C1 segment of cervical spinal cord (tissue), 14 donors: ENCODE data around the gene CRYBG2.
"Not testable (repeated sequence)": the region's sequence is repeated elsewhere in the genome, so short reads cannot be mapped to it uniquely, and the experiment has no call there.

Experiments
- DNase-seq, 14 donors: peaks; one replicate each; lab custom pipeline; 2025; lab: John Stamatoyannopoulos, UW

The CRYBG2 gene

GRCh38 chr1:26293911-26294463 lies 59.9 kb downstream of the CRYBG2 start:
- DNase-seq: no peak

- DNase-seq: not testable (repeated sequence)
Measured at GRCh38 chr1:26292735-26293134, 61.2 kb downstream of the CRYBG2 start.

- DNase-seq: no peak
Measured at GRCh38 chr1:26291939-26292338, 62.0 kb downstream of the CRYBG2 start.

- no peak for DNase-seq
Measured at GRCh38 chr1:26291433-26291832, 62.5 kb downstream of the CRYBG2 start.

- DNase-seq: no peak
Measured at GRCh38 chr1:26290882-26291261, 63.1 kb downstream of the CRYBG2 start.

GRCh38 chr1:26290122-26290881 lies 63.6 kb downstream of the CRYBG2 start:
- no peak for DNase-seq

GRCh38 chr1:26289158-26290059 lies 64.5 kb downstream of the CRYBG2 start:
- no peak for DNase-seq

- no peak for DNase-seq
Measured at GRCh38 chr1:26288311-26288941, 65.5 kb downstream of the CRYBG2 start.

- no peak for DNase-seq
Measured at GRCh38 chr1:26287811-26288210, 66.1 kb downstream of the CRYBG2 start.

GRCh38 chr1:26287033-26287711 lies 66.8 kb downstream of the CRYBG2 start:
- no peak for DNase-seq

- DNase-seq: no peak
Measured at GRCh38 chr1:26286064-26286416, 67.9 kb downstream of the CRYBG2 start.

- no peak for DNase-seq
Measured at GRCh38 chr1:26285366-26286063, 68.4 kb downstream of the CRYBG2 start.

- peak in 3 of 14 donors; percentile 5 to 41 (median 28) for DNase-seq
Measured at GRCh38 chr1:26284597-26285347, 69.2 kb downstream of the CRYBG2 start.

GRCh38 chr1:26283871-26284596 lies 69.9 kb downstream of the CRYBG2 start:
- DNase-seq: no peak

- DNase-seq: no peak
Measured at GRCh38 chr1:26283279-26283853, 70.6 kb downstream of the CRYBG2 start.

- DNase-seq: no peak
Measured at GRCh38 chr1:26282401-26282918, 71.5 kb downstream of the CRYBG2 start.

- DNase-seq: no peak
Measured at GRCh38 chr1:26281971-26282370, 72.0 kb downstream of the CRYBG2 start.

GRCh38 chr1:26281091-26281958 lies 72.6 kb downstream of the CRYBG2 start:
- DNase-seq: no peak
